ENCODE results near the gene MSI2.

The MSI2 gene

GRCh38 chr17:57372156-57372555, 115.8 kb downstream of the MSI2 start:
- DNase-seq = no peak

- DNase-seq = no peak
Observed at GRCh38 chr17:57373048-57373447, 116.7 kb downstream of the MSI2 start.

GRCh38 chr17:57373756-57374155, 117.4 kb downstream of the MSI2 start:
- DNase-seq = no peak

- no peak for DNase-seq
Observed at GRCh38 chr17:57375040-57375769, 118.9 kb downstream of the MSI2 start.

- no peak for DNase-seq
Observed at GRCh38 chr17:57375770-57376225, 119.5 kb downstream of the MSI2 start.

GRCh38 chr17:57377094-57377493, 120.8 kb downstream of the MSI2 start:
- DNase-seq = no peak

- DNase-seq = no peak
Observed at GRCh38 chr17:57379237-57379894, 123.0 kb downstream of the MSI2 start.

GRCh38 chr17:57379895-57380434, 123.6 kb downstream of the MSI2 start:
- DNase-seq = no peak

GRCh38 chr17:57381498-57381897, 125.2 kb downstream of the MSI2 start:
- DNase-seq = no peak

- no peak for DNase-seq
Observed at GRCh38 chr17:57384219-57384618, 127.9 kb downstream of the MSI2 start.

- DNase-seq = no peak
Observed at GRCh38 chr17:57385975-57386374, 129.7 kb downstream of the MSI2 start.

GRCh38 chr17:57387575-57387974, 131.3 kb downstream of the MSI2 start:
- DNase-seq = no peak

- no peak for DNase-seq
Observed at GRCh38 chr17:57388131-57388725, 131.9 kb downstream of the MSI2 start.

- no peak for DNase-seq
Observed at GRCh38 chr17:57389473-57389872, 133.2 kb downstream of the MSI2 start.

GRCh38 chr17:57391076-57391825, 134.9 kb downstream of the MSI2 start:
- no peak for DNase-seq

GRCh38 chr17:57391857-57392471, 135.6 kb downstream of the MSI2 start:
- no peak for DNase-seq

- DNase-seq = no peak
Observed at GRCh38 chr17:57393368-57393767, 137.0 kb downstream of the MSI2 start.

- DNase-seq = no peak
Observed at GRCh38 chr17:57394375-57394774, 138.1 kb downstream of the MSI2 start.

GRCh38 chr17:57395721-57396321, 139.5 kb downstream of the MSI2 start:
- DNase-seq = no peak

- peak; percentile 37 for DNase-seq
Observed at GRCh38 chr17:57396511-57396921, 140.2 kb downstream of the MSI2 start.

GRCh38 chr17:57397402-57397801, 141.1 kb downstream of the MSI2 start:
- DNase-seq = no peak

- no peak for DNase-seq
Observed at GRCh38 chr17:57399690-57400089, 143.4 kb downstream of the MSI2 start.

Measured in NCI-H510A (cell line).